ENCODE results near the gene LY86.
"Not testable (repeated sequence)": the region's sequence is repeated elsewhere in the genome, so short reads cannot be mapped to it uniquely, and the experiment has no call there.

The LY86 gene

DNA sequence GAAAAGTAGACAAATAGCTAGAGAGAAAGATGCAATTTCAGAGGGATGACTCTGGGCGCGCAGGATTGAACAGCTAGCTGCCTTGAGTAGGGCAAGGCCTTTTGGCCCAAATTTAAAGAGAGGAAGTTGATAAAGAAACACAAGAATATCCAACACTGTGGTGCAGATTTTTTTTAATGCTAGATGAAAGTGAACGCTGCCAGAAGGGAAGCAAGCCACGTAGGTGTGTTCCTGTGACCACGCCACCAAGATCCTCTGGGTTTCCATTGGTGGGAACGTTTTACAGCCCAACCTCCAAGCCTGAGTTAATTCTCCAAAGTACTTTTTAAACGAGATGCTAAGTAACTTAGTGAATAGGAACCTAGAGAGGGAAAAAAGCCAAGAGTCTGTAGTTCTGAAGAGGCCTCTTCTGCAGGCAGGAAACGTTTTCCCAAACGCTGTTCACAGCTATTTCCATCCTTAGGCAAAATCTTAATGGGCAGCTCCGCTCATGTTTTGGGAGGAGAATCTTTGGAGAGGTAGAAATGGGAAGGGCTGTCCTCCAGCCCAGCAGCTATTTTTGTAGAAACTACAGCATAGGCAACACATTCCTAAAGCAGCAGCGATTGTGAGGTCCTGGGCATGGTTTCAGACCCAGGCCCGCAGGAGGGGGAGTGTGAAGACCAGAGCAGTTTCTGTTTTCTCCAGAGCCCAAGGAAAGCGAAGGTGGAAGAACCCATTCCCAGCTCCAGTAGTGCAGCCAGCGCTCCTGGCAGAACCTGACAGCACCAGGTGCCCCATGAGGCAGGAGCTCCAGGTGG lies 8.2 kb downstream of the LY86 start:
- DNase-seq, result no peak

GRCh38 chr6:6597682-6598081 lies 9.2 kb downstream of the LY86 start:
- no peak for DNase-seq

DNA sequence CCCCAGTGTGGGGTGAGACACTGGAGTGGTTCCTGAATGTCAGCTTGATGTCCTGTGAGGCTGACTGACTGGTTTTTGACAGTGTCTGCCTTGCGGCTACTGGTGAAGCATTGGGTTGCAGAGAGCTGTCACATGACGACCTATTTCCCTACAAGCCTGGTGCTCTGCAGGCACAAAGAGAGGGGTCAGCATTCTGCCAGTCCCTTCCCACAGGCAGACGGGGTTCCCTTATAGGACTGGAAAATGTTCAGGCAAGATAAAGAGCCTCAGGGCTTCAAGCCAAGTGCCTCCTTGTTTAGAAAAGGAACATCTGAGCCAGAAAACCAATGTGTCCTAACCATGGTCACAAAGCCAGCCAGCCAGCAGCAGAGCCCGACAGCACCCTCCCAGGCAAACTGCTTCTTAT lies 11.0 kb downstream of the LY86 start:
- no peak for DNase-seq

DNA sequence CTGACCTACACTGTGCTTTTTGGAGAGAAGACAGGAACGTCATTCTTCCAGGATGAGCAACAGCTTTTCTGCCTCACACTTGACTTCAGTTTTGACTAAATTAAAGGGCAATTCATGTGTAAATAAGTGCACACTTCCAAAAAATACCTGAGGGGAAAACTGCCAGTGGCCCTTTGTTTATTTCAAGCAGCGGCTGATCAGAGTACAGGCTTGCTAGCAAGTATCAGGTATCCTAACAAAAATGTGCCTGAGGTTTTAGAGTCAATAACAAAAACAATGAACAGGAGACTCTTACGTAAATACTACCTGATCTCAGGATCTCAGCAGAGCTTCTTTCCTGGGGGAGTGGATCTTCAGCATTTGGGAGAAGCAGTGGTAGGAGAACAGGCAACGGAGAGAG lies 12.4 kb downstream of the LY86 start:
- DNase-seq, result no peak

- no peak for DNase-seq
Observed at GRCh38 chr6:6602262-6602661, 13.7 kb downstream of the LY86 start.

- DNase-seq, result no peak
Observed at GRCh38 chr6:6603317-6603716, 14.8 kb downstream of the LY86 start.

GRCh38 chr6:6604015-6604414 lies 15.5 kb downstream of the LY86 start:
- DNase-seq, result no peak

- DNase-seq, result no peak
Observed at GRCh38 chr6:6604566-6604965, 16.0 kb downstream of the LY86 start.

- no peak for DNase-seq
Observed at GRCh38 chr6:6605873-6606272, 17.4 kb downstream of the LY86 start.

GRCh38 chr6:6606391-6607030 lies 18.0 kb downstream of the LY86 start:
- DNase-seq, result not testable (repeated sequence)

GRCh38 chr6:6609450-6609849 lies 20.9 kb downstream of the LY86 start:
- DNase-seq, result no peak

DNA sequence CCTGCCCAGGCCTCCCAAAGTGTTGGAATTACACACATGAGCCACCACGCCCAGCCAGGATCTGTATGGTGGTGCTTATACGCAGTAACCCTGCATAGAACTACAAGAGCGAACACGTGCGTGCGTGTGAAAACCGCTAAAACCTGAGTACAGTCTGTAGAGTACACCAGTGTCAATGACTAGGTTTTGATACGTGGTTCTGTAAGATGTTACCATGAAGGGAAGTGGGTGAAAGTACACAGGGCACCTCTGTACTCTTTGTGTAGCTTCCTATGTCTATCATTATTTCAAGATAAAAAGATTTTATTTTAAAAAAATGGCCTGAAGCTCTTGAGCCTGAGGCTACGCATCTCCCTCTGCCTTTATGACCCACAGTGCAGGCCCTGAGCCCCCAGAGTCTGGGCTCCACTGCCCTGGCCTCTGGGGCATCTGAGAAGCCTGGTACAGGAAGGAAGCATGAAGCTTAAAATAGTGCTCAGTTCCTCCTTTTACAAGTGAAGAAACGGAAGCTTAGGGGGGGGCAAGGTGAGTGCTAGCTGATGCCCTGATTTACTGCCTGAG lies 21.6 kb downstream of the LY86 start:
- no peak for DNase-seq

GRCh38 chr6:6611486-6611885 lies 23.0 kb downstream of the LY86 start:
- no peak for DNase-seq

GRCh38 chr6:6612308-6612707 lies 23.8 kb downstream of the LY86 start:
- no peak for DNase-seq

GRCh38 chr6:6613103-6613718 lies 24.7 kb downstream of the LY86 start:
- not testable (repeated sequence) for DNase-seq

DNA sequence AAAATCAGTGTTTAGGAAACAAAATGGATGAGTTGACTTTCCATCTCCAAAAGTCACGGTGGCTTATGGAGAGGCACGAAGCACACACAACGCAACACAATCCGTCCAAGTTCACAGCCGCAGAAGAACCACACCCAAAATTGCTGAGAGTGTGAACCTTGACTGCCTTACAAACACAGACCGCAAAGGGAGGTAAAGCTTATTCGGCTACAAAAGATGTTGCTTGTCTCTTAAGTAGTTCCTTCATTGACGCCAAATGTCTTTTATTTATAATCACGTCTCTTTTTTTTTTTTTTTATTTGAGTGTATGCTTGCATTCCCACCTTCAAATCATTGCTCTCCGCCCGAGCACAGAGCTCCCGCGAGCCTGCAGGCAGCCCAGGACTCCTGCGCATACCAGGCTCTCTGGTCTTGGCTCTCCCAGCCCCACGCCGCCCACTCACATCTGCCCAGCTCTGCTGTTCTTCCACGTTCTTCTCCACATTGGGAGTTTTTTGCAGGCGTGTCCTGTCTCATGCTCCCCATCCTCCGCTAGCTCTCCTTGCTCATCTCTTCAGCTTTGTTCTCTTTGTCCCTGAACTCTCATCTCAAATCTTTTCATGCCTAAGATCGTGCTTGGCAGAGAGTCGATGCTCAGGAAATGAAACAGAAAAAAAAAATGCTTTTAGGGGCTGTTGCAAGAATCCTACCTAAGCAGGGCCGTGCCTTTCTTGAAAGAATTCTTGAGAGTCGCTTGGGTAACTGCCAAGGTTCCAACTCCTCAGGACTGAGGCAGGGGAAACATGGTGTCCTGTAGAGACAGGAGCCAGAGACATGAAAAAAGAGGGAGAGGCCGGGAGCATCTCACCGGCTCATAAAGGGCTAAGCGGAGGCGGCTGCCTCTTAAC lies 25.8 kb downstream of the LY86 start:
- no peak for DNase-seq

DNA sequence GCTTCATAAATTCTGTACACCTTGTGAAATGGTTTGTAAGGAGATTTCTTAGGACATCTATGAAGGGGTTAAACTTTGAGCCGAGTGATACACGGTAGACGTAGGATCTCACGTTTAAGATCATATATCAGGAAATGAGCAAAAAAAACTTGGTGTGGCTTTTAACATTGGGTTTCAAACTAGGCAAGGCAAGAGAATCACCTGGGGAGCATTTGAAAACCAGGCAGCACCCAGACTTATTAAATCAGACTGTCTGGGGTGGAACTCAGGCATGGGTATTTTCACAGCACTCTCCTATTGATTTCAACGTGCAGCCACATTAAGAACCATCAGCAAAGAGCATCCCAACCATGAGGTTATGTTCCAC lies 26.4 kb downstream of the LY86 start:
- no peak for DNase-seq

DNA sequence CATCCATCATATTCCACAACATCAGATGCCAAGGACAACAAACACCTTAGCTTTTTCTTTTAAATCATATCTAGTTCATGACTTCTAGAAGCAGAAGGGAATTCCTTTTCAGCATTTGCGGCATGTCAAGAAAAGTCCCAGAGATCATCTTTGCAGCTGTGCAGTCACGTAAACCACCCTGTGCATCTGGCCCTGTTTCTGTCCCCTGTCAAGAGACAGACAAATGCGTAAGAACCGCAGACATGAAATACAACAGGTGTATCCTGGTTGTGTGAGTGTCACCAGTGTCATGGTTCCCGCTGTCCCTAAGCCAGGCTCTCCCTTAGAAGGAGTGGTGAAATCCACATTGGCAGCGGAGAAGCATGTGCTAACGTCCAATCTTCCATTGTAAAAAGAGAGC lies 28.1 kb downstream of the LY86 start:
- no peak for DNase-seq

DNA sequence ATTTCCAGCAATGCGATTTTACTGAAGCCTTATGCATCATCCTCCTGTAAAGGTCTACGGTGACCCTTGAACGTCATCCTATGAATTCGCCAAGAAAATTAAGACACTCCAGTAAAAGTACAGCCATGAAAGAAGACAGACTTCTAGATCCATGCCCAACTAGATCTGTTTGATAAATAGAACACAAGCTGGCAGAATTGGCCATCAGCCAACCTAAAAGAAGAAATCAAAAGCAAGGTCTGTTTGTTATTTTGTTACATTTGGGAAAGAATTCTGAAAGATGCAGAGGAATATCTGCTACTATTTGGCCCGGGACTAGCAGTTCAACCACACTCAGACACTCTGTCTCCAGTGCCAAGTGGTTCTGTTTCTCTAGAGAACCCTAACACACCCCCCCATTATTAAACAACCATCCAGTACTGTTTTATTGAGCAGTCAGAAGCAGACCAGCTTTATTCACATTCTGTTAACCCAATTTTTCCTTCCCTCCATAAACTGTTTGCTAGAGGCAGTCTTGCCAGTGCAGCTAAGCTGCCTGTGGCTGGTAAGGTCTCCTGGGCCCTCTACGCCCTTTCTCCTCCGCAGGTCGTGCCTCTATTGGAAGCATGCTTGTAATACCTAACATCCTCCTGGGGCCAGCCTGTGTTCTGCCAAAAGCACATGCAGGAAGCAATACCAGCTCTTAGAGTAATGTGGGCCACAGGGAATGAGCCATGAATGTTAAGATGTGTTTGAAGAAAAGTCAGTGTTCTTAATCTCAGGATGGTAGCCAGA lies 30.7 kb downstream of the LY86 start:
- no peak for DNase-seq

- DNase-seq, result no peak
Observed at GRCh38 chr6:6620766-6621425, 32.4 kb downstream of the LY86 start.

DNA sequence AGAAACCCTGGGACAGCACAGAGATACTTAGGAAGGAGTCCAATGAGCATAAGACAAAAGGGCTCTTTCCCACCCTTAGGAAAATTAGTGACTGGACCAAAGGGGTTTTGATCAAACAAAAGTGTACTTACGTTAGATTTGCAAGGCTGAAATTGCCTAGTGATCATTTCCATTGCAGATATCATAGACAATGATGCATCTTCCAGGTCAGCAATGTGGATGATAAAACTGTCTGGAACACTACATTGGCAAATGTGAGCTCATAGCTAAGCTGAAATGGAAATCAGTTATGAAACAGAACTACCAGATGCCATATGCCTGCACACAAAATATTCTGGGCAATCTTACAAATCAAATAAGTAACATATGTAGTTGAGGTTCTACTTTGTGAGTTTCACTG lies 34.0 kb downstream of the LY86 start:
- no peak for DNase-seq

GRCh38 chr6:6623553-6623952 lies 35.0 kb downstream of the LY86 start:
- no peak for DNase-seq
